Lung (tissue), 12 donors: ENCODE results near the gene TBC1D22A. TPM values are rescaled to one million over a fixed set of nuclear protein-coding genes. Genes with fewer than 3 reads are reported as not detected.

Experiments
- ATAC-seq: fragments of 200-7000 bp; cut with Tn5 transposase; one replicate; pipeline ENCODE4 v1.9.1; 2020; ENCODE audit warnings: moderate number of reproducible peaks; ENCODE audit not compliant: insufficient read depth, low FRiP score
- DNase-seq, 3 donors: peaks; one replicate each; pipeline ENCODE4 v3.0.0-alpha.2; 2013 to 2017
- H3K27ac ChIP-seq, 2 donors: one replicate each; pipeline ENCODE4 v1.5.1; 2013; ENCODE audit warnings: mild to moderate bottlenecking in 2 of 2, moderate library complexity in 2 of 2, control low read depth in 1 of 2, inconsistent platforms in 1 of 2, low read depth in 1 of 2, low read length in 1 of 2
- H3K27me3 ChIP-seq, 3 donors: one replicate each; pipeline ENCODE4 v1.5.1; 2013; ENCODE audit warnings: low read length in 2 of 3; ENCODE audit not compliant: control insufficient read depth in 3 of 3, insufficient read depth in 3 of 3
- H3K36me3 ChIP-seq, 4 donors: one replicate each; pipeline ENCODE4 v1.5.1; 2013; ENCODE audit warnings: low read length in 4 of 4, mild to moderate bottlenecking in 1 of 4, moderate library complexity in 1 of 4; ENCODE audit not compliant: control insufficient read depth in 4 of 4, insufficient read depth in 4 of 4
- H3K4me1 ChIP-seq, 5 donors: one replicate each; pipeline ENCODE4 v1.5.1; 2013; ENCODE audit warnings: low read length in 5 of 5, mild to moderate bottlenecking in 2 of 5, moderate library complexity in 1 of 5; ENCODE audit not compliant: control insufficient read depth in 5 of 5, insufficient read depth in 5 of 5
- H3K4me3 ChIP-seq: one replicate; pipeline ENCODE4 v1.5.1; 2013; ENCODE audit warnings: mild to moderate bottlenecking, control low read depth, moderate library complexity
- H3K9ac ChIP-seq, 2 donors: one replicate each; pipeline ENCODE4 v1.5.1; 2013; ENCODE audit warnings: low read length in 2 of 2, control low read depth in 1 of 2; ENCODE audit not compliant: insufficient read depth in 1 of 2
- H3K9me3 ChIP-seq, 4 donors: one replicate each; pipeline ENCODE4 v1.5.1; 2013; ENCODE audit warnings: low read length in 3 of 4, mild to moderate bottlenecking in 1 of 4, moderate library complexity in 1 of 4; ENCODE audit not compliant: control insufficient read depth in 4 of 4, insufficient read depth in 3 of 4
- CTCF ChIP-seq: IDR thresholded peaks from 2 replicates; pipeline ENCODE4 v1.5.1; 2012; ENCODE audit warnings: mild to moderate bottlenecking; ENCODE audit errors: control extremely low read depth, extremely low read depth
- WGBS, 2 donors: extraction: QIAGEN DNeasy Blood & Tissue Kit; methylation state at CpG; one replicate each; pipeline ENCODE4 v1.1.7; 2013; 5-methylcytosine and 5-hydroxymethylcytosine counted together
- polyA plus RNA-seq, 2 donors: library from polyadenylated mRNA; stranded (reverse); fragments of 200-250 nt; gene quantifications; one replicate each; pipeline ENCODE4 v1.2.1, GENCODE V29; 2013
- total RNA-seq, 2 donors: library from RNA; depleted of rRNA in 1 of 2; stranded (reverse); fragments of >200 nt in 1 of 2; gene quantifications; one replicate each; pipeline ENCODE4 v1.2.1, GENCODE V29; 2014 to 2021
- donor health status: control.
- donor health status: control.
- donor health status: Bipolar disorder and iron deficiency.
- donor health status: healthy.
- donor health status: DM: yes; HTN: yes; CAD: no.

Gene TBC1D22A
- total and polyA plus RNA-seq, 4 donors = 20.2 to 38.4 (median 21.0) TPM

- 93 to 98% methylated on average over 18 of the region's 18 CpGs for WGBS, 2 donors
- Histone ChIP-seq H3K4me3 (no peak overlapping the region), H3K4me1 (peaks cover 0 to 8% (median 0%) of the 10 kb centered on the region in 5 donors), H3K36me3 (peaks cover 0 to 18% (median 0%) of the 10 kb centered on the region in 4 donors), H3K9me3 (no peaks in the 10 kb centered on the region), H3K27ac (no peak overlapping the region), H3K9ac (no peak overlapping the region), H3K27me3 (no peaks in the 10 kb centered on the region)
- no peak for DNase-seq
- no peak for ATAC-seq
- TF ChIP-seq CTCF = no peak
Observed at GRCh38 chr22:46906326-46907045, 144.0 kb downstream of the TBC1D22A start.

- Histone ChIP-seq H3K4me1 (peaks cover 0 to 8% (median 0%) of the 10 kb centered on the region in 5 donors), H3K9ac (no peak overlapping the region), H3K4me3 (no peak overlapping the region), H3K27ac (no peak overlapping the region), H3K27me3 (no peaks in the 10 kb centered on the region), H3K9me3 (no peaks in the 10 kb centered on the region), H3K36me3 (peaks cover 0 to 17% (median 0%) of the 10 kb centered on the region in 4 donors)
- DNase-seq (no peak), ATAC-seq (no peak)
- TF ChIP-seq CTCF = no peak
- 94% methylated on average over 24 of the region's 24 CpGs for WGBS, 2 donors
Observed at GRCh38 chr22:46907241-46908215, 145.1 kb downstream of the TBC1D22A start.

- no peak for TF ChIP-seq CTCF
- Histone ChIP-seq H3K9me3 (no peaks in the 10 kb centered on the region), H3K36me3 (peaks cover 0 to 10% (median under 1%) of the 10 kb centered on the region in 4 donors), H3K27ac (no peak overlapping the region), H3K4me1 (no peaks in the 10 kb centered on the region), H3K4me3 (no peak overlapping the region), H3K27me3 (no peaks in the 10 kb centered on the region), H3K9ac (no peak overlapping the region)
- 92 to 99% methylated on average over 15 of the region's 15 CpGs for WGBS, 2 donors
- ATAC-seq (no peak), DNase-seq (no peak)
Observed at GRCh38 chr22:46908641-46909107, 146.2 kb downstream of the TBC1D22A start.
